ENCODE measurements around the gene MEIG1.

DNA sequence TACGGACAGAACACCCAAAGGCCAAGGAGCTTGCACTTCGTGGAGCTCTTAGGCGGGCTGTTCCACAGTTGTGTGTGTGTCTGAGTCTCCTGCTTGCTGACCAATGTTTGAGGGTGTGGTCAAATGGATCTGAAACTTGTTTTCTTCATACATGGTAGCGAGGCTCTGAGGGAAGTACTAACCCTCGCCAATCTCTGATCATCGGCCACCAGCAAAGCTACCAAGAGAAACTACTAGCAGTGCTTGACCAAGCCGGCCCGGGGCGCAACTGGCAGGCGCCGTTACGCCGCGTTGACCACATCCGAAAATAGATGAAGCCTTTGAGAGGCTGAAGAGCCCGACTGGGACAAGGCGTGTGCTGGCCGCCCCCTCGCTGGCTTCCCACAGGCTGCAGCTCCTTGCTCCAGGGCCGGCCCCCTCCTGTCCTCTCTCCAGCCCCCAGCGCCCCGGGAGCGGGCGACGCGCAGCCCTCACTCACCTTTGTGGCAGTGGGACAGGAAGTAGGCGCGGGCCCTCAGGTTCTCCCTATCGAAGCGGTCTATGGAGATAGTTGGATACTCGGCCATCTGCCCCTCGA is 5.7 kb upstream of the MEIG1 start:
- no peak for TF ChIP-seq POLR2A (IDR thresholded peaks at IDR 0.05)
- TF ChIP-seq CTCF (IDR thresholded peaks at IDR 0.05), result no peak
